Activated T-cell treated with anti-CD3 and anti-CD28 coated beads for 24 hours (primary cell): Measurements from ENCODE around the gene LLGL1.
"Not testable (repeated sequence)": the region's sequence is repeated elsewhere in the genome, so short reads cannot be mapped to it uniquely, and the experiment has no call there.

ENCODE experiments used
- DNase-seq: peaks from one replicate; pipeline ENCODE4 v3.0.0-alpha.2; 2020; ENCODE audit warnings: low read depth

The LLGL1 gene

DNA sequence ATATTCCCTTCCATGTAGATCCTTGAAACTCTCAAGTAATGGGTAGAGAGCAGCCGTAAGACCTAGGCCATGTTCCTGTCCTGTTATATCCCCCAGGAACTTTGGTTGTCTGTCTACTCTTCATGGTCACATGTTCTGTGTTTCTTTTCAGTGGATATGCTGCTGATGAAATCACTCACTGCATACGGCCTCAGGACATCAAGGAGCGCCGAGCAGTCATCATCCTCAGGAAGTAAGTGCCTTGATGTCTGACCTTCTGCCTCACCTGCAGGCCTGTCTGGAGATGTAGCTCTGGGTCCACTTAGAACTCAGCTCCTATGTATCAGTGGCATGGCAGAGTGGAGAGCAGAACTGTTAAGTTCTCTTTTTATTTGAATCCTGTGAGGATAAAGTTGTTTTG is 30.6 kb upstream of the LLGL1 start:
- DNase-seq = no peak

DNA sequence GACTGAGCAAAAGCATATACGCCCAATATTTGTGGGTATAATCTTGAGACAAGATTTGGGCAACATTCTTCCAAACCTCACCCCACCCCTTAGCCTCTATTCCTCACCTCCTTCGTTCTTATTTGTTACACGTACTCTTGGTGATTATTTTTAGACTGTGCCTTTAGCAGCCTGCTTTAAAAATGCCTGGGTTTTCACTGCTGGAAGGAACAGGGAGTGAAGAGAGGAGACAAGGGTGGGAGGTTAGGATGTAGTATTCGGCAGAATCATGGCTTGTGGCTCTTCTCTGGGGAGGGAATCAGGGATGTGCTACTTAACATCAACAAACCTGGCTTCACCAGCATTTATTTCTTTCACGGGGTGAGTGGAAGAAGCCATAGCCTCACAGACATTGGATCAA is 30.2 kb upstream of the LLGL1 start:
- DNase-seq = no peak

- no peak for DNase-seq
Measured at GRCh38 chr17:18197535-18198194, 27.8 kb upstream of the LLGL1 start.

- DNase-seq = no peak
Measured at GRCh38 chr17:18198530-18198929, 26.9 kb upstream of the LLGL1 start.

GRCh38 chr17:18201108-18201507 is 24.3 kb upstream of the LLGL1 start:
- no peak for DNase-seq

- no peak for DNase-seq
Measured at GRCh38 chr17:18203308-18203707, 22.1 kb upstream of the LLGL1 start.

DNA sequence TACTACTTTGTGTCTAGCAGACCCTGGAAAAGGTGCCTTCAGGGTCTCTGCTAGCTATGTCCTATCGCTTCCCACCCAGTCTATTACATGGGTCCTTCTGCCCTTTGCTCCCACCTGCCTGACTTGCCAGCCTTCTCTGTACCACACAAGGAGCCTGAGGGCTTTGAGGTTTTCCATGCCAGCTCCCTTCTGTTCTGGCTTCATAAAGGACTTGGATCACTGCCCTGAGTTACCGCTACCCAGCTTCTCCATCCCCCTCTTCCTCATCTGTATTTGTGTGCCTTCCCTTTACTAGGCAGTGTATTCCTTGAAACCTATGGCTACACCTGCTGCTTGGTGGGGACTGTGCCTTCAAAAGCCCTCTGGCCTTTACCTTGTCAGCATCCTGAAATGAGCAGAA is 19.6 kb upstream of the LLGL1 start:
- DNase-seq = no peak

DNA sequence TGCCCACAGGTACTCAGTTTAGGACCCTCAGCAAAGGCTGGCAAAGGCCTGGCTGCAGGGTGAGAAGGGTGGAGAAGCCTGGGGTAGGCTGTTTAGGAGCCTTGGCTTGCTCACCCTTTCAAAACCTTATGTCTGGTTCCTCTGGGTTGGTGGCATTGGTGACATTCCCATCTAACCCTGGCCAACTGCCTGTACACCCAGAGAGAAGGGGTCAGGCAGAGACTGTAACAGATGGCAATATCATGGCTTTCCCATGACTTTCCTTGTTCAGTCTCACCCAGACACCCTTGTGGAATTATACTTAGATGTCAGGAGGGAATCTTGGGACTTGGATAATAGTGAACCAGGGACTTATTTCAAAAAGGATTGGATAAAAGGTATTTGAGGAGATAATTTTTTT is 18.5 kb upstream of the LLGL1 start:
- DNase-seq = no peak

DNA sequence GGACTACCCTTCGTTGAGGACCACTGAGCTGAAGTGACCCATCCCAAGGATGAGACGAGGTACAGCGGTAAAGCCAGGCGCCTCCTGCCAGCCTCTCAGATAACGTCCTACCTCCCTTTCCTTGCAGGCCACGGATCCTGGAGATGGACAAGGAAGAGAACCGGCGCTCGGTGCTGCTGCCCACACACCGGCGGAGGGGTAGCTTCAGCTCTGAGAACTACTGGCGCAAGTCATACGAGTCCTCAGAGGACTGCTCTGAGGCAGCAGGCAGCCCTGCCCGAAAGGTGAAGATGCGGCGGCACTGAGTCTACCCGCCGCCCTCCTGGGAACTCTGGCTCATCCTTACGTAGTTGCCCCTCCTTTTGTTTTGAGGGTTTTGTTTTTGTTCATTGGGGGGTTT is 17.3 kb upstream of the LLGL1 start:
- DNase-seq = no peak

DNA sequence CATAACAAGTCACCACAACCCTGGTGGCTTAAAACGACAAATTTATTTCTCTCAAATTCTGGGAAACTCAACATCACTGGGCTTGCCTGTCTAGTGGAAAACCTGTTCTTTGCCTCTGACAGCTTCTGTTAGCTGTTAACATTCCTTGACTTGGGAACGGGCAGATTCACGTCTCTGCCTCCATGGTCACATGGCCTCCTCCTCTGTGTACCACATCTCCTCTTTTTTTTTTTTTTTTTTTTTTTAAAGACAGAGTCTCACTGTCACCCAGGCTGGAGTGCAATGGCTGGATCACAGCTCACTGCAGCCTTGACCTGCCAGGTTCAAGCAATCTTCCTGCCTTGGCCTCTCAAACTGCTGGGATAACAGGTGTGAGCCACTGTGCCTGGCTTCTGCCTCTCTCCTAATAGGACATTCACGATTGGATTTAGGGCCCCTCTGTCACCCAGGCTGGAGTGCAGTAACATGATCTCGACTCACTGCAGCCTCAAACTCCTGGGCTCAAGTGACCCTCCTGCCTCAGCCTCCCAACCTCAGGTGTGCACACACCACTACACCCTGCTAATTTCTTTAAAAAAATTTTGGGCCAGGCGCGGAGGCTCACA is 11.7 kb upstream of the LLGL1 start:
- DNase-seq = no peak

GRCh38 chr17:18216906-18217305 is 8.5 kb upstream of the LLGL1 start:
- not testable (repeated sequence) for DNase-seq

GRCh38 chr17:18217412-18218015 is 7.9 kb upstream of the LLGL1 start:
- peak; percentile 68 for DNase-seq

DNA sequence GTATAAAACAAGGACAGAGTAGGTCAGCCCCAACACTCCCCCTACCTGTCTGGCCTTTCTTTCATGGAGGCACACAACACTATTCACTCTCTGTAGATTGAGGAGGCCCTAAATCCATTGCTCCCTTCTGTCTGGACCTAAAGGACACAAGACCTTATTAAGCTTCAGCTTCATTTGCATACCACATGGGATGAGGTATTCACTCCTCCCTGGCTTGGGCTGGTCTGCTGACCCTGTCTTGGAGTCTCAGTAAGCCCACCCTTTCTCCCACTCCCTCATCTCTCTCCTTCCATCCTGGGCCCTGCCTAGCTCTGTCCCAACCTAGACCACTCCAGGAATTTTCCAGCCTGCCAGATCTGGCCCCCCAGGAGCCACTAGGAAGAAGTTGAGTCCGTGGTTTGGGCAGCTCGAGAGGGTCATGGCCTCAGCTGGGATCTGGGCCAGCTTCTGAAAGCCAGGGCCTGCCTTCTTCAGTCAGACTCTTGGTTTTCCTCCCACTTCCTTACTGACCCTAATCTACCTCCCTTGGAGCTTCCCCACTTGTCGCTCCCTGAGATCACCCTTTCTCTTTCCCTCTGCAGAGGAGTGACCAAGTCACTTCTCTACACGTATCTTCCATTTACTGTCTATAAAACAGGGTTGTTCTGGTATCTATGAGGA is 6.5 kb upstream of the LLGL1 start:
- DNase-seq = no peak

- DNase-seq = no peak
Measured at GRCh38 chr17:18224053-18224386, 1.4 kb upstream of the LLGL1 start.

GRCh38 chr17:18224387-18225120 is 881 bp upstream of the LLGL1 start:
- no peak for DNase-seq

DNA sequence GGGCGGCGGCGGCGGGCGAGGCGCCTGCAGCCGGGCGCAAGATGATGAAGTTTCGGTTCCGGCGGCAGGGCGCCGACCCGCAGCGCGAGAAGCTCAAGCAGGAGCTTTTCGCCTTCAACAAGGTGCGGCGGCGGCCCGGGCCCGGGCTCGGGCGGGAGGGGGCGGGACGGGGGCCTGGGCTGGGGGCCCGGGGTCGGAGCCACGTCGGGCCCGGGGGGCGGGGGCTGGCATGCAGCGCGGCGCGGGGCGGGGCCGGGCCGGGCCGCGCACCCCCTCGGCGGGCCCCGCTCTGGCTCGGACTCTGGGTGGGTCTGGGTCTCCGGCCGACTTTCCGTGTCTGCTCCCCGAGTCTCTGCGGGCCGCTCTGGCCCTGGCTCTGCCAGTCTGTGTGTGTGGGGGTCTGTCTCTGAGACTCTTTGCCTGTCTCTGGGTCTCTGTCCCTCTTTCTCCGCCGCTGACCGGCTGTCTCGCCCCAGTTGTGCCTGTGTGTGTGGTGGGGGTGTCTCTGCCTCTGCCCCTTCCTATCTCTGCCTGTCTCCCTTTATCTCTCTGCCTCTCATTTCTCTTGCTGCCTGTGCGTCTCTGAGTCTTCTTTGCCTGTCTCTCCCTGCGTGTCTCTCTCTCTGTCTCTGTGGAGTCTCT is 328 bp downstream of the LLGL1 start:
- peak; percentile 1 for DNase-seq

GRCh38 chr17:18226284-18226945 is 980 bp downstream of the LLGL1 start:
- DNase-seq = no peak

DNA sequence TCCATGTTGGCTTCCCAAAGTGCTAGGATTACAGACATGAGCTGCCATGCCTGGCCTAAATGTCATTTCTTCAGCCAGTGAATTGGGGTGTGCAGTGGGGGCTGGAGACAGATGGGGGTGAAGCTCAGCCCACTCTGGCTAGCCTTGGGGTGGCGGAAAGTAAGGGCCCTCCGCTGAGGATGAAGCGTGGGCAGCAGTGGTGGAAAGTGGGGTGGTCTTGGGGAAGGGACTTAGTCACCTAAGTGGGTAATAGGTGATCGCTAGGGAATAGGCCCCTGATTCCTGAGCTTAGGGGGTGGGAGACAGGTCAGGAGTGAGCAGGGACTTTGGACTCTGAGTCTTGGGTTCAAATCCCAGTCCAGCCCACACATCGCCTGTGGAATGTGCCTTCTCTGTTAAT is 2.2 kb downstream of the LLGL1 start:
- DNase-seq = no peak

GRCh38 chr17:18228176-18228682 is 2.8 kb downstream of the LLGL1 start:
- DNase-seq = no peak

DNA sequence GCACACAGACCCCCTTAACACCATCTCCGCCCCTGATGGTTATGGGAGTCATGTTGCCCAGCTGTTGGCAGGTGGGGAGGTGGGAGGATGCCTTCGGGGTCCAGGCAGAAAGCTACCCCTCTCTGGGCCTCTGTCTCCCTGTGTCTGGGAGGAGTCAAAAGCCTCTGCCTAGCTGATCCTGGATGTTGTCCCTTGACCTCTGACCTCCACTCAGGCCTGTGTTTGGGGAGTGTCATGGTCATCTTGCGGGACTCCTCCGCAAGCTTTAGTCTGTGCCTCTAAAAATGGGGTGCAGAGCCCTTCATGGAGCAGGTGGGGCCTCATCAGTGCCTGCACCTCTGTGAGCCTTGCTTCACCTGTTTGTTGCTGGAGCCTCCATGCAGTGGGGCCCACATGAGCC is 3.8 kb downstream of the LLGL1 start:
- no peak for DNase-seq

- no peak for DNase-seq
Measured at GRCh38 chr17:18229771-18230170, 4.3 kb downstream of the LLGL1 start.
